Fibroblast of lung (primary cell): Measurements from ENCODE around the gene TRAK1.

Experiments
- CTCF ChIP-seq, 2 donors: IDR thresholded peaks in 1 of 2; conservative IDR thresholded peaks in 1 of 2; 1 replicate in 1 of 2; 2 replicates in 1 of 2; pipeline ENCODE4 v1.5.1; 2011 to 2012; ENCODE audit warnings: low read length in 2 of 2, control low read depth in 1 of 2, inconsistent platforms in 1 of 2, low read depth in 1 of 2, mild to moderate bottlenecking in 1 of 2
- EZH2 ChIP-seq: IDR thresholded peaks from 2 replicates; pipeline ENCODE4 v1.5.1; 2012; ENCODE audit warnings: low read length, control low read depth, mild to moderate bottlenecking; ENCODE audit errors: missing control alignments

GRCh38 chr3:42183991-42184632 is 93.0 kb downstream of the TRAK1 start:
- TF ChIP-seq CTCF (conservative IDR thresholded peaks at IDR 0.05 in 1 of 2, IDR thresholded peaks at IDR 0.05 in 1 of 2; ENCODE audit: low read depth in 1 of 2, low read length in 2 of 2) (no peak), EZH2 (no peak)
